Cardiac muscle cell (in vitro differentiated cells and primary cell): ENCODE measurements around the gene KCTD8. TPM values are rescaled to one million over a fixed set of nuclear protein-coding genes. Genes with fewer than 3 reads are reported as not detected.

Experiments used
- DNase-seq, 2 donors: peaks; one replicate each; pipeline versions ENCODE4 v3.0.0 to v3.0.0-alpha.2; 2010 to 2017; ENCODE audit warnings: low read depth in 1 of 2, low spot score in 1 of 2
- H3K27ac ChIP-seq: fragments of 200-600 bp; sonication (generic); 2 replicates; pipeline ENCODE4 v1.5.1; 2016
- H3K27me3 ChIP-seq: fragments of 200-600 bp; sonication (generic); 2 replicates; pipeline ENCODE4 v1.6.0; 2016; ENCODE audit warnings: control low read depth
- H3K36me3 ChIP-seq: fragments of 200-600 bp; sonication (generic); 2 replicates; pipeline ENCODE4 v1.5.1; 2016; ENCODE audit warnings: control low read depth
- H3K4me1 ChIP-seq: fragments of 200-600 bp; sonication (generic); 2 replicates; pipeline ENCODE4 v1.8.1; 2017; ENCODE audit warnings: low read depth, mild to moderate bottlenecking, mixed run types
- H3K4me3 ChIP-seq: fragments of 200-600 bp; sonication (generic); 2 replicates; pipeline ENCODE4 v1.5.1; 2016; ENCODE audit warnings: mild to moderate bottlenecking
- H3K9me3 ChIP-seq: fragments of 200-600 bp; sonication (generic); 2 replicates; pipeline ENCODE4 v1.5.1; 2017; ENCODE audit warnings: low read depth, mild to moderate bottlenecking, control low read depth
- polyA plus RNA-seq: library from polyadenylated mRNA; unstranded; fragments of >200 nt; fragmentation: Nextera tagmentation; extraction: Ambion mirVana; gene quantifications from 2 replicates; pipeline ENCODE4 v1.2.1, GENCODE V29; 2016
- total RNA-seq: library from RNA; depleted of rRNA; stranded (reverse); fragments of >200 nt; gene quantifications from 2 replicates; pipeline ENCODE4 v1.2.3, GENCODE V29; 2016
- TF ChIP-seq, protein P1 (sequence below): IDR thresholded peaks from 2 replicates; pipeline ENCODE4 v1.5.1; 2012; ENCODE audit warnings: low read depth, mild to moderate bottlenecking, low read length

Gene KCTD8
- total and polyA plus RNA-seq, 2 experiments from 2014 or later, result 1.3 to 3.0 TPM

DNA sequence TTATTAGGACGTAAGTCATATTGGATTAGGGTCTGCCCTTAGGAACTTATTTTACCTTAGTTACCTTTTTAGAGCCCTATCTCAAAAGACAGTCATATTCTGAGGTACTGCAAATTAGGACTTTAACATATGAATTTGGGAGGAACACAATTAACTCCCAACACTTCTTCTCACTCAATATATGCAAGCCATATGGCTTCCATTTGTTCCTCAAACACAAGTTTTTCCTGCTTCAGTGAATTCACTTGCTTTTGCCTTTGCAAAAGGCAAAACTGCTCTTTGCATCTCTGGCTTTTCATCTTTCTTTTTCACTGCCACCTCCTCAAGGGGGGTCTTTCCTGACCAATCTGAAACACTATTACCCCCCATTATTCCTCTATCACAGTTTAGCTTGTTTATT, 220.3 kb downstream of the KCTD8 start:
- no peak for DNase-seq
- Histone ChIP-seq H3K27ac (no peak overlapping the region), H3K4me3 (no peak overlapping the region), H3K27me3 (no peaks in the 10 kb centered on the region), H3K9me3 (no peaks in the 10 kb centered on the region), H3K4me1 (no peaks in the 10 kb centered on the region), H3K36me3 (no peaks in the 10 kb centered on the region)
- TF ChIP-seq, protein P1, sequence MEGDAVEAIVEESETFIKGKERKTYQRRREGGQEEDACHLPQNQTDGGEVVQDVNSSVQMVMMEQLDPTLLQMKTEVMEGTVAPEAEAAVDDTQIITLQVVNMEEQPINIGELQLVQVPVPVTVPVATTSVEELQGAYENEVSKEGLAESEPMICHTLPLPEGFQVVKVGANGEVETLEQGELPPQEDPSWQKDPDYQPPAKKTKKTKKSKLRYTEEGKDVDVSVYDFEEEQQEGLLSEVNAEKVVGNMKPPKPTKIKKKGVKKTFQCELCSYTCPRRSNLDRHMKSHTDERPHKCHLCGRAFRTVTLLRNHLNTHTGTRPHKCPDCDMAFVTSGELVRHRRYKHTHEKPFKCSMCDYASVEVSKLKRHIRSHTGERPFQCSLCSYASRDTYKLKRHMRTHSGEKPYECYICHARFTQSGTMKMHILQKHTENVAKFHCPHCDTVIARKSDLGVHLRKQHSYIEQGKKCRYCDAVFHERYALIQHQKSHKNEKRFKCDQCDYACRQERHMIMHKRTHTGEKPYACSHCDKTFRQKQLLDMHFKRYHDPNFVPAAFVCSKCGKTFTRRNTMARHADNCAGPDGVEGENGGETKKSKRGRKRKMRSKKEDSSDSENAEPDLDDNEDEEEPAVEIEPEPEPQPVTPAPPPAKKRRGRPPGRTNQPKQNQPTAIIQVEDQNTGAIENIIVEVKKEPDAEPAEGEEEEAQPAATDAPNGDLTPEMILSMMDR, result no peak

DNA sequence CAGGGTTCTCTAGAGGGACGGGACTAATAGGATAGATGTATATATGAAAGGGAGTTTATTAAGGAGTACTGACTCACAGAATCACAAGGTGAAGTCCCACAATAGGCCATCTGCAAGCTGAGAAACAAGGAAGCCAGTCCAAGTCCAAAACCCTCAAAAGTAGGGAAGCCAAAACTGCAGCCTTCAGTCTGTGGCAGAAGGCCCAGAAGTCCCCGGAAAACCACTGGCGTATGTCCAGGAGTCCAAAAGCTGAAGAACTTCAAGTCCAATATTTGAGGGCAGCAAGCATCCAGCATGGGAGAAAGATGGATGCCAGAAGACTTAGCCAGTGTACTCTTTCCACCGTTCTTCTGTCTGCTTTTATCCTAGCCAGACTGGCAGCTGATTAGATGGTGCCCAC, 227.2 kb downstream of the KCTD8 start:
- H3K4me3 ChIP-seq, result no peak overlapping the region
- no peaks in the 10 kb centered on the region for H3K27me3 ChIP-seq
- H3K9me3 ChIP-seq, result no peaks in the 10 kb centered on the region
- no peak overlapping the region for H3K27ac ChIP-seq
- TF ChIP-seq, protein P1, result no peak
- no peak for DNase-seq
- no peaks in the 10 kb centered on the region for H3K36me3 ChIP-seq
- no peaks in the 10 kb centered on the region for H3K4me1 ChIP-seq

DNA sequence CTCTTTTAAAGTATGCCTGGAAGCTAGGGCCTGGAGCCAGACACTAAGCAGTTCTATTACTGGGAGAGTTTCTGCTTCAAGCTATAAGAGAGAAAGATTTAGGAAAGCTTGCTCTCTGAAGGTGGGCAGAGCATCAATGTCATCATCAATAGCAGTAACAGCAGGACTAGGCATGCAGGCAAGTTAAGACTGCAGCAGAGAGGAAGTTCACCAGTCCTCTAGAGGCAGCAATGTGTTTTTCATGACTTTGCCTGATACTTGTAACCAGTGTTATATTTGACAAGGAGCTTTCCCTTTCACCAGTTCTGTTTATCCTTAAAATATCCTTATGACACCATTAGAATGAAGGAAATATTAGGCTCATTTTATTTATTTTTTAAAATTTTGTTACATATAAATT, 237.9 kb downstream of the KCTD8 start:
- no peaks in the 10 kb centered on the region for H3K27me3 ChIP-seq
- peaks cover 14% of the 10 kb centered on the region for H3K4me1 ChIP-seq
- no peak overlapping the region for H3K27ac ChIP-seq
- DNase-seq, result no peak
- TF ChIP-seq, protein P1, result no peak
- no peaks in the 10 kb centered on the region for H3K9me3 ChIP-seq
- no peaks in the 10 kb centered on the region for H3K36me3 ChIP-seq
- no peak overlapping the region for H3K4me3 ChIP-seq

DNA sequence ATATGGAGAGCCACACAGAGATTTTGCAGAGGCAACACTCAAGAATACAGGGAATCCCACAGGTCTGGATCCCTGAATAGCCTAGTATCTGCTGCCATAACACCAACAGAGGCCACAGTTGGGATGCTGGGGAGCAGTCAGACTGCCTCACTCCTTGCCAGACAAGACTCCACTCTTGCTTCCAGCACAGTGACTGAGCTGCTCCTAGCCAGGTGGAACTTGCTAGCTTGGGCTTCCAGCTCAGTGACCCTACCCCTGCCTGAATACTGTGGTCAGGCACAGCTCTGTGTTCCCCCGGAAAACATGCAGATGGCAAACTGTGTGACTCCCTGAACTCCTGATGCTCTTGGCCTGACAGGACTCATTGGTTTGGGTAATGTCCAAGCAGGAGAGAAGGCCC, 251.8 kb downstream of the KCTD8 start:
- Histone ChIP-seq H3K4me1 (no peaks in the 10 kb centered on the region), H3K27ac (no peak overlapping the region), H3K9me3 (no peaks in the 10 kb centered on the region), H3K27me3 (no peaks in the 10 kb centered on the region), H3K4me3 (no peak overlapping the region), H3K36me3 (no peaks in the 10 kb centered on the region)
- no peak for DNase-seq
- TF ChIP-seq, protein P1, result no peak

DNA sequence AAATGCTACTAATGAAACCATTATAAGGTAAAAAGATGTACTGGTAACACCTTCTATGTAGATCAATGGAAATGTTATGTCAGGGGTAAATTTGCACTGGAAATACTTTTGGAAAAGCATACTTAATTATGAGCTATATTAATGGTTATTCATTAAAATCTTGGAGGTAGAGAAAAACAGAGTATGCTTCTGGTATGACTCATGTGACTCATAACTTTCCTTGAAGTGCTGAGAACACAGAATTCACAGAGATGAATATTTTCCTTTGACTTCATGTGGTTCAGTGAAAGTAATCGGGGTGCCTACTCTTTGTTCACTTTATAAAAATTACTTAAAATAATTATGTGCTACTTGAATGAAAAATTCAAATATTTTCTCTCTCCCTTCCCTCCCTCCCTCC, 254.2 kb downstream of the KCTD8 start:
- H3K4me3 ChIP-seq, result no peak overlapping the region
- TF ChIP-seq, protein P1, result no peak
- H3K27me3 ChIP-seq, result no peaks in the 10 kb centered on the region
- no peaks in the 10 kb centered on the region for H3K9me3 ChIP-seq
- H3K36me3 ChIP-seq, result no peaks in the 10 kb centered on the region
- H3K27ac ChIP-seq, result no peak overlapping the region
- no peaks in the 10 kb centered on the region for H3K4me1 ChIP-seq
- DNase-seq, result no peak

DNA sequence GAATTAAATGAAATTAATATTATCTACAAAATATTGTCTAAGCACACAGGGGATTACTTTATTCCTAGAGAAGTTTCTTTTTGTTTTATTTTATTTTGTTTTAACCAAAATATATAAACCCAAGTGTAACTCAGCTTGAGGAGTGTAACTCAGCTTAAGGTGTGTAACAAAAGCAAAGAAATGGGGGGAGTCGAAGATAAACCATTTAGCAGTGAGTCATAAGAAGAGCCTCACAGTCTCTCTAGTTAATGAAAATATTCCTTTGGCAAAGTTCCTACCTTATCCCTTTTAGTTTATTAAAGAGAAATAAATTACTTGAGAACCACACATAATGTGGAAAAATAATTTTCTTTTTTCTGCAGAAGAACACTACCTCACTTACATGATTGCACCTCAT, 261.8 kb downstream of the KCTD8 start:
- H3K27ac ChIP-seq, result no peak overlapping the region

More for the DNA sequence above, 261.8 kb downstream of the KCTD8 start:
- H3K4me1 ChIP-seq, result no peaks in the 10 kb centered on the region
- peaks cover 3% of the 10 kb centered on the region for H3K9me3 ChIP-seq
- no peak overlapping the region for H3K4me3 ChIP-seq
- H3K27me3 ChIP-seq, result no peaks in the 10 kb centered on the region
- TF ChIP-seq, protein P1, result no peak
- H3K36me3 ChIP-seq, result no peaks in the 10 kb centered on the region
- no peak for DNase-seq
